ENCODE results near the gene VGLL2. TPM values are rescaled to one million over a fixed set of nuclear protein-coding genes. Genes with fewer than 3 reads are reported as not detected.

The VGLL2 gene
- total and polyA plus RNA-seq, 10 donors, result not detected

DNA sequence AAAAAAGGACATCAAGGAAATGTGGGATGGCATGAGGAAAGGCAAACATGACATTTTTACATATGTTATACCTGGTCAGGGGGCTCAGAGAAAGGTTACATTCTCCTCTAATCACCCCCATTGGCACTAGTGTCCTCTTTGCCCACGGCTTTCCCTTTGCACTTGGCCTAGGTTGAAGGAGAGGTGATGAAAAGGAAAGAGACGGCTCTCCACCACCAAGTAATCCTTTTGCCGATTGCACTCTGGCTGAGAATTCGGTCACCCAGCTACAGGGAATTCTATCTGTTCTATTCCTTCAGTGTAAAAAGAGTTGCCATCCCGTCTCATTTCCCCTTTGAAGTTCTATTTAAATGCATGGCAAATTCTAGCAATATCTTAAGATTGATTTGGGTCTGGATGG lies 10.4 kb downstream of the VGLL2 start:
- intact Hi-C loops (cut with DNase I; ENCODE audit: low total_unique reads), result no loop called here
- Histone ChIP-seq H3K4me3 (no peak overlapping the region), H3K4me1 (peaks cover 0 to 6% (median 1%) of the 10 kb centered on the region in 6 donors), H3K36me3 (no peaks in the 10 kb centered on the region), H3K9me3 (no peaks in the 10 kb centered on the region), H3K27me3 (replicated peaks in 1 of 7) (peaks cover 0 to 75% (median 28%) of the 10 kb centered on the region in 7 donors), H3K27ac (no peak overlapping the region)
- no peak for DNase-seq
- TF ChIP-seq, protein P1, sequence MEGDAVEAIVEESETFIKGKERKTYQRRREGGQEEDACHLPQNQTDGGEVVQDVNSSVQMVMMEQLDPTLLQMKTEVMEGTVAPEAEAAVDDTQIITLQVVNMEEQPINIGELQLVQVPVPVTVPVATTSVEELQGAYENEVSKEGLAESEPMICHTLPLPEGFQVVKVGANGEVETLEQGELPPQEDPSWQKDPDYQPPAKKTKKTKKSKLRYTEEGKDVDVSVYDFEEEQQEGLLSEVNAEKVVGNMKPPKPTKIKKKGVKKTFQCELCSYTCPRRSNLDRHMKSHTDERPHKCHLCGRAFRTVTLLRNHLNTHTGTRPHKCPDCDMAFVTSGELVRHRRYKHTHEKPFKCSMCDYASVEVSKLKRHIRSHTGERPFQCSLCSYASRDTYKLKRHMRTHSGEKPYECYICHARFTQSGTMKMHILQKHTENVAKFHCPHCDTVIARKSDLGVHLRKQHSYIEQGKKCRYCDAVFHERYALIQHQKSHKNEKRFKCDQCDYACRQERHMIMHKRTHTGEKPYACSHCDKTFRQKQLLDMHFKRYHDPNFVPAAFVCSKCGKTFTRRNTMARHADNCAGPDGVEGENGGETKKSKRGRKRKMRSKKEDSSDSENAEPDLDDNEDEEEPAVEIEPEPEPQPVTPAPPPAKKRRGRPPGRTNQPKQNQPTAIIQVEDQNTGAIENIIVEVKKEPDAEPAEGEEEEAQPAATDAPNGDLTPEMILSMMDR (IDR thresholded peaks at IDR 0.05 in 8 of 11, conservative IDR thresholded peaks at IDR 0.05 in 3 of 11), result no peak
- no peak for TF ChIP-seq POLR2AphosphoS5 (IDR thresholded peaks at IDR 0.05)
- TF ChIP-seq POLR2A (IDR thresholded peaks at IDR 0.05), result no peak
- 62 to 74% (median 71%) methylated on average over 5 of the region's 5 CpGs for WGBS, 5 donors

GRCh38 chr6:117276778-117277316 lies 11.5 kb downstream of the VGLL2 start:
- Histone ChIP-seq H3K36me3 (no peaks in the 10 kb centered on the region), H3K27ac (no peak overlapping the region), H3K27me3 (replicated peaks in 1 of 7) (peaks cover 0 to 70% (median 17%) of the 10 kb centered on the region in 7 donors), H3K4me3 (no peak overlapping the region), H3K4me1 (no peaks in the 10 kb centered on the region), H3K9me3 (no peaks in the 10 kb centered on the region)
- intact Hi-C loops (cut with DNase I; ENCODE audit: low total_unique reads), result no loop called here
- TF ChIP-seq POLR2AphosphoS5 (IDR thresholded peaks at IDR 0.05) (no peak), POLR2A (IDR thresholded peaks at IDR 0.05) (no peak)
- TF ChIP-seq, protein P1 (IDR thresholded peaks at IDR 0.05 in 8 of 11, conservative IDR thresholded peaks at IDR 0.05 in 3 of 11), result no peak
- no peak for DNase-seq
- WGBS, 5 donors, result 79 to 86% (median 82%) methylated on average over 10 of the region's 10 CpGs

DNA sequence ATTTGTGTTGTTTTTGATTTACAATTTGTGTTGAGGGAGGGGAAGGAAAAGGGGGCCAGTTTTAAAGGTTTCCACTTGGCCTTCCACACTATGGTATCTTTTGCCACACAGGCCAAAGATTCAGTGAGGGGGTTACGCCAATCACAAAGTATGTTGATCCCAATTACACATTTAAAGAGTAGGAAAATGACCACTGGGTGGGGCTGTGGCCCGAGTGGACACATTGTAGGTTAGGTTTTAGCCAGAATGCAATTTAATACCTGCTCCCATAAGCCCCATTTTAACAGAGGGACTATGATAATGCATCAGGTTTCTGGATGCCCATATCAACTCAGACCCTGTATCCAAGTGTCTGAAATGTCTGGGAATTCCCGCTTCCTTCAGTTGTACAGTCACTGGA lies 15.6 kb downstream of the VGLL2 start:
- Histone ChIP-seq H3K4me1 (no peaks in the 10 kb centered on the region), H3K27me3 (replicated peaks in 1 of 7) (peaks cover 0 to 30% (median 0%) of the 10 kb centered on the region in 7 donors), H3K9me3 (no peaks in the 10 kb centered on the region), H3K27ac (no peak overlapping the region), H3K36me3 (no peaks in the 10 kb centered on the region), H3K4me3 (no peak overlapping the region)
- TF ChIP-seq, protein P1 (IDR thresholded peaks at IDR 0.05 in 8 of 11, conservative IDR thresholded peaks at IDR 0.05 in 3 of 11), result no peak
- TF ChIP-seq POLR2A (IDR thresholded peaks at IDR 0.05) (no peak), POLR2AphosphoS5 (IDR thresholded peaks at IDR 0.05) (no peak)
- no peak for DNase-seq
- 59 to 78% (median 74%) methylated on average over 3 of the region's 3 CpGs for WGBS, 5 donors
- intact Hi-C loops (cut with DNase I; ENCODE audit: low total_unique reads), result no loop called here

DNA sequence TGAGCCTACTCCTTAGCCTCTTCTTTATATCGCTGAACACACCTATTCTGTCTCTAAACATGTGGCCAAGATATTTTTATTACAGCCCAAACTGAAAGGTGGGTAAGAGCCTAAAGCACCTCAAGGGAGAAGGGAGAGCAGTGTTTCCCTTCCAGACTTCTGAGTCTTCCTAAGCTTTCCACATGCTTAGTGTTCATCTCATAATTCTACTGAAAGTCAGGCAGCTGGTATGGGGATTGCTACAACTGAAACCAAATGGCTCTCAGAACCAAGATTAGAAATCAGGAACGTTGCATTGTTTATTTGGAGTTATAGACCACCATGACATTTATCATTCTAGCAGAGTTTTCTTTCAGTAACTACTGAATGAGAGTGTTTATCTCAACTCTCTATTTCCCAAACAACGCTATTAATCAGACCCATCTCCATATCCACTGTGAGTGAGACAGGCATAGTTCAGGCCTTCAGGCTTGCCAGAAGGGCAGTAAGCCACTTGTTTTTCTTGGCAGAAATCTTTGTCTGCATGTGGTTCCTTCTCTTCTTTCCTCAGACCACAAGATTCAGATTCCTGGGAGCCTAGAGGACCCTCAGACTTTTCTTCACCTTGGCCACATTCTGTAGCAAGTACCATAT lies 22.8 kb downstream of the VGLL2 start:
- H3K4me3 ChIP-seq, result no peak overlapping the region
- TF ChIP-seq POLR2A (IDR thresholded peaks at IDR 0.05) (no peak), POLR2AphosphoS5 (IDR thresholded peaks at IDR 0.05) (no peak)
- TF ChIP-seq, protein P1 (IDR thresholded peaks at IDR 0.05 in 8 of 11, conservative IDR thresholded peaks at IDR 0.05 in 3 of 11), result no peak
- H3K27me3 ChIP-seq (replicated peaks in 1 of 7), result peaks cover 0 to 8% (median 0%) of the 10 kb centered on the region in 7 donors
- no peak overlapping the region for H3K27ac ChIP-seq
- no peaks in the 10 kb centered on the region for H3K9me3 ChIP-seq
- DNase-seq, result no peak
- H3K4me1 ChIP-seq, result no peaks in the 10 kb centered on the region
- 64 to 77% (median 73%) methylated on average over 3 of the region's 3 CpGs for WGBS, 5 donors
- intact Hi-C loops (cut with DNase I; ENCODE audit: low total_unique reads), result no loop called here
- no peaks in the 10 kb centered on the region for H3K36me3 ChIP-seq
